ENCODE results near the gene XYLT1.

GRCh38 chr16:17306745-17307144, 164.0 kb downstream of the XYLT1 start:
- TF ChIP-seq OSR1 (CRISPR knock-in tag; IDR thresholded peaks at IDR 0.05) (no peak), ZNF70 (CRISPR knock-in tag; IDR thresholded peaks at IDR 0.05) (no peak), PATZ1 (CRISPR knock-in tag; IDR thresholded peaks at IDR 0.05; ENCODE audit: borderline replicate concordance) (no peak), SNAI2 (CRISPR knock-in tag; IDR thresholded peaks at IDR 0.05) (no peak), CREB5 (CRISPR knock-in tag; IDR thresholded peaks at IDR 0.05; ENCODE audit: low read depth) (no peak), ESRRG (CRISPR knock-in tag; IDR thresholded peaks at IDR 0.05) (no peak), PPARA (CRISPR knock-in tag; IDR thresholded peaks at IDR 0.05; ENCODE audit: borderline replicate concordance) (no peak), BACH2 (CRISPR knock-in tag; IDR thresholded peaks at IDR 0.05; ENCODE audit: borderline replicate concordance) (no peak), CSDC2 (CRISPR knock-in tag; IDR thresholded peaks at IDR 0.05) (no peak), GLIS3 (CRISPR knock-in tag; IDR thresholded peaks at IDR 0.05) (no peak)
